Neural progenitor cell (in vitro differentiated cells): ENCODE results near the gene ANXA1. TPM values are rescaled to one million over a fixed set of nuclear protein-coding genes. Genes with fewer than 3 reads are reported as not detected.

Experiments
- DNase-seq: peaks from one replicate; pipeline ENCODE4 v3.0.0-alpha.2; 2016; ENCODE audit warnings: low spot score
- H2AFZ ChIP-seq: fragments of 200-600 bp; sonication (generic); replicated peaks from 2 replicates; pipeline ENCODE4 v1.6.1; 2016; ENCODE audit warnings: antibody characterized with exemption
- H3F3A ChIP-seq: fragments of 200-600 bp; sonication (generic); 2 replicates; pipeline ENCODE4 v1.6.1; 2016; ENCODE audit warnings: antibody characterized with exemption, low read depth
- H3K27ac ChIP-seq: fragments of 200-600 bp; sonication (generic); 2 replicates; pipeline ENCODE4 v1.5.1; 2016; ENCODE audit warnings: mild to moderate bottlenecking
- H3K27me3 ChIP-seq: fragments of 200-600 bp; sonication (generic); 2 replicates; pipeline ENCODE4 v1.6.1; 2016; ENCODE audit warnings: mild to moderate bottlenecking, moderate library complexity
- H3K36me3 ChIP-seq: fragments of 200-600 bp; sonication (generic); 2 replicates; pipeline ENCODE4 v1.5.1; 2016
- H3K4me1 ChIP-seq: fragments of 200-600 bp; sonication (generic); 2 replicates; pipeline ENCODE4 v1.6.1; 2016; ENCODE audit warnings: mixed run types
- H3K4me2 ChIP-seq: fragments of 200-600 bp; sonication (generic); 2 replicates; pipeline ENCODE4 v1.6.1; 2016
- H3K4me3 ChIP-seq: fragments of 200-600 bp; sonication (generic); 2 replicates; pipeline ENCODE4 v1.5.1; 2016
- H3K79me2 ChIP-seq: fragments of 200-600 bp; sonication (generic); 2 replicates; pipeline ENCODE4 v1.6.1; 2016; ENCODE audit warnings: low read depth
- H3K9ac ChIP-seq: fragments of 200-600 bp; sonication (generic); 2 replicates; pipeline ENCODE4 v1.6.1; 2016
- H3K9me3 ChIP-seq: fragments of 200-600 bp; sonication (generic); 2 replicates; pipeline ENCODE4 v1.5.1; 2016; ENCODE audit warnings: low read depth
- H4K20me1 ChIP-seq: fragments of 200-600 bp; sonication (generic); 2 replicates; pipeline ENCODE4 v1.6.1; 2016; ENCODE audit warnings: low read depth
- H3K27ac Mint-ChIP-seq: 3 replicates; pipeline ENCODE4 v1.8.0; 2021; ENCODE audit warnings: mixed read lengths
- H3K27me3 Mint-ChIP-seq: 2 replicates; pipeline ENCODE4 v1.8.0; 2022; ENCODE audit warnings: low read depth, mild to moderate bottlenecking, inconsistent platforms, moderate library complexity, mixed read lengths; ENCODE audit not compliant: insufficient read depth
- H3K36me3 Mint-ChIP-seq: 3 replicates; pipeline ENCODE4 v1.8.0; 2021; ENCODE audit warnings: mixed read lengths
- H3K4me1 Mint-ChIP-seq: 3 replicates; pipeline ENCODE4 v1.8.0; 2021; ENCODE audit warnings: mixed read lengths
- H3K4me3 Mint-ChIP-seq: 3 replicates; pipeline ENCODE4 v1.8.0; 2021; ENCODE audit warnings: mild to moderate bottlenecking, moderate library complexity, mixed read lengths
- H3K9me3 Mint-ChIP-seq: 3 replicates; pipeline ENCODE4 v1.8.0; 2020; ENCODE audit warnings: mixed read lengths
- EZH2 ChIP-seq: fragments of 200-600 bp; sonication (generic); IDR thresholded peaks from 2 replicates; pipeline ENCODE4 v1.6.1; 2017; ENCODE audit warnings: antibody characterized with exemption, mild to moderate bottlenecking, moderate library complexity
- EZH2phosphoT487 ChIP-seq: fragments of 200-600 bp; sonication (generic); IDR thresholded peaks from 2 replicates; pipeline ENCODE4 v1.6.1; 2017; ENCODE audit warnings: antibody characterized with exemption
- total RNA-seq: library from RNA; depleted of rRNA; stranded (reverse); fragments of >200 nt; gene quantifications from 2 replicates; pipeline ENCODE4 v1.2.3, GENCODE V29; 2015; ENCODE audit warnings: low replicate concordance
- TF ChIP-seq, protein P1 (sequence below): fragments of 200-600 bp; sonication (generic); IDR thresholded peaks from 2 replicates; pipeline ENCODE4 v1.5.1; 2017; ENCODE audit warnings: antibody characterized with exemption, mild to moderate bottlenecking

Gene ANXA1
- total RNA-seq, 1 donor from 2014 or later: 0.47 TPM

DNA sequence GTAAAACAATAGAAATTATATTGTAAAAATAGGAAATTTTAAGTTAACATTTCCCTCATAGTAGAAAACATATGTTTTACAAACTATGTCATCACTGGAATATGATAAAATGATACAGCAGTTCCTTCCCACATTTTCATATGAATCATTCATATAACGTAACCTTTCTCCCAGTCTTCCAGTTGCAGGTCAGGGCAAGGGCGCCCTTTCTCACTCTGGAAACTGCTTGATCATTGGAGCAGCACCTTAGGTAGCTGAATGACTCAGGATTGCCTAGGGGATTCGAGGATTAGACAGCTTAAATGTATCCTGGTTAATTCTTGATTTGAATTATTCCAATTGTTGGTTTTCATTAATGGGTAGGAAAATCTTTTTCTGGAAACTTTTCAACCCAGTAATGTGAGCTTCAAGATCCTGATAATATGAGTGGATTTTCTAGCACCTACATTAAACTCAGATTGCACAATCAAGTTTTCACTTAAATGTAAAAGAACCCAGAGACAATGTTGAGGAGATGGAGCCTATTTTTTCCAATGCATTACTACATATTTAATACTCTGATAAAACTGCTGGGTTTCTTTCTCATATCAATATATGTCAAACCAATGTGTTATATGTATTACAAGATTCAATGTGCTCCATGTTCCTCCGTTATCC lies 32.6 kb upstream of the ANXA1 start:
- no peaks in the 10 kb centered on the region for H3K9me3 Mint-ChIP-seq
- Histone ChIP-seq H3K27ac (no peak overlapping the region), H3K36me3 (no peaks in the 10 kb centered on the region), H3K9me3 (no peaks in the 10 kb centered on the region), H3F3A (no peaks in the 10 kb centered on the region), H3K27me3 (no peaks in the 10 kb centered on the region), H4K20me1 (no peaks in the 10 kb centered on the region), H3K79me2 (no peaks in the 10 kb centered on the region), H3K4me2 (no peak overlapping the region), H3K4me3 (no peak overlapping the region), H2AFZ (no peak overlapping the region), H3K9ac (no peak overlapping the region), H3K4me1 (no peaks in the 10 kb centered on the region)
- no peaks in the 10 kb centered on the region for H3K27me3 Mint-ChIP-seq
- no peak for DNase-seq
- H3K27ac Mint-ChIP-seq: no peak overlapping the region
- peaks cover 3% of the 10 kb centered on the region for H3K4me1 Mint-ChIP-seq
- no peak for TF ChIP-seq EZH2phosphoT487
- TF ChIP-seq, protein P1, sequence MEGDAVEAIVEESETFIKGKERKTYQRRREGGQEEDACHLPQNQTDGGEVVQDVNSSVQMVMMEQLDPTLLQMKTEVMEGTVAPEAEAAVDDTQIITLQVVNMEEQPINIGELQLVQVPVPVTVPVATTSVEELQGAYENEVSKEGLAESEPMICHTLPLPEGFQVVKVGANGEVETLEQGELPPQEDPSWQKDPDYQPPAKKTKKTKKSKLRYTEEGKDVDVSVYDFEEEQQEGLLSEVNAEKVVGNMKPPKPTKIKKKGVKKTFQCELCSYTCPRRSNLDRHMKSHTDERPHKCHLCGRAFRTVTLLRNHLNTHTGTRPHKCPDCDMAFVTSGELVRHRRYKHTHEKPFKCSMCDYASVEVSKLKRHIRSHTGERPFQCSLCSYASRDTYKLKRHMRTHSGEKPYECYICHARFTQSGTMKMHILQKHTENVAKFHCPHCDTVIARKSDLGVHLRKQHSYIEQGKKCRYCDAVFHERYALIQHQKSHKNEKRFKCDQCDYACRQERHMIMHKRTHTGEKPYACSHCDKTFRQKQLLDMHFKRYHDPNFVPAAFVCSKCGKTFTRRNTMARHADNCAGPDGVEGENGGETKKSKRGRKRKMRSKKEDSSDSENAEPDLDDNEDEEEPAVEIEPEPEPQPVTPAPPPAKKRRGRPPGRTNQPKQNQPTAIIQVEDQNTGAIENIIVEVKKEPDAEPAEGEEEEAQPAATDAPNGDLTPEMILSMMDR: no peak
- TF ChIP-seq EZH2: no peak
- no peaks in the 10 kb centered on the region for H3K36me3 Mint-ChIP-seq
- no peak overlapping the region for H3K4me3 Mint-ChIP-seq

DNA sequence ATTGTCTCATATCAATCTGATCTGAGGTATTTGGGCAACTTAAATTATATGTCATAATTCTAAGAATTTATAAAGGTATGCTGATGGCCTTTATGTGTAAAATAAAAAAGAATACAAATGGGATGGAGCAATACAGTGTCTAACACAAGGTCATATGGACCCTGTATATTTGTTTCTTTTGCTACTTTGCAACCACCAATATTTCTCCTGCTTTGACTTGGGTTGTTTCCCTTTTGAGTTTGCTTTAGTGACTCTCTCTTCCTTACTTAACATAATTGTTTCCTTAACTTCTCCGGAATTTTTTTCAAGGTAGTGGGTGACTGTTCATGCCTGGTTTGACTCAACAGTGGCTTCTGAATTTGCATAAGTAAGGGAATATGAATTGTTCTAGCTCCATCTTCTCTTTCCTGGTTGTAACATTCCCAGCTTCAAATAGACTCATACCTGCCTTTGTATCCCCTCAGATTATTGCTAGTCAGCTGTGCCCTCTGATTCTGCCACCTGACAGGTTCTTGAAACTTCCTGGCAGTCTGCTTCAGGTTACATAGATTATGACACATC lies 30.2 kb upstream of the ANXA1 start:
- Histone ChIP-seq H3K9ac (no peak overlapping the region), H4K20me1 (no peaks in the 10 kb centered on the region), H3K4me2 (no peak overlapping the region), H2AFZ (no peak overlapping the region), H3K9me3 (no peaks in the 10 kb centered on the region), H3F3A (peaks cover 3% of the 10 kb centered on the region), H3K4me1 (no peaks in the 10 kb centered on the region), H3K4me3 (no peak overlapping the region), H3K79me2 (no peaks in the 10 kb centered on the region), H3K36me3 (no peaks in the 10 kb centered on the region), H3K27me3 (no peaks in the 10 kb centered on the region), H3K27ac (no peak overlapping the region)
- Mint-ChIP-seq H3K4me1 (no peaks in the 10 kb centered on the region), H3K27ac (no peak overlapping the region), H3K4me3 (no peak overlapping the region), H3K27me3 (peaks cover 2% of the 10 kb centered on the region), H3K9me3 (peaks cover 3% of the 10 kb centered on the region), H3K36me3 (no peaks in the 10 kb centered on the region)
- TF ChIP-seq EZH2phosphoT487 (no peak), EZH2 (no peak)
- TF ChIP-seq, protein P1: no peak
- no peak for DNase-seq

DNA sequence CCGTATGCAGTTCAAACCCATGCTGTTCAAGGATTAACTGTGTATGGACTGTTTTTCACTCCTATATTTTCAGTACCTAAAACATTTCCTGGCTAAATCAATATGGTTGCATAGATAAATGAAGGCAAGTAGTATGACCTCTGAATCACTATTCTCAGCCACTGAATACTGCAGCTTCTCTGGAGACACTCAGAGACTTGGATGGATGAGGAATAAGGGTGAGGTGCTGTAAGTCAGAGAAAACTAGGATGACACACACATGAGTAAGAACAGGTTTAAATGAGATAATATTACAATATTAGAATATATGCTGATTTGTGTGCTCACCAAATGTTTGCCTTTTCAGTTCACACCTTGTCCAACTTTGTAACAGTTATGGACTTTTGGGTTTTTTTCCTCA lies 26.0 kb upstream of the ANXA1 start:
- Mint-ChIP-seq H3K36me3 (no peaks in the 10 kb centered on the region), H3K27me3 (peaks cover 2% of the 10 kb centered on the region), H3K27ac (no peak overlapping the region), H3K4me1 (peaks cover 14% of the 10 kb centered on the region), H3K4me3 (no peak overlapping the region), H3K9me3 (peaks cover 3% of the 10 kb centered on the region)
- Histone ChIP-seq H2AFZ (no peak overlapping the region), H3F3A (peaks cover 8% of the 10 kb centered on the region), H3K36me3 (no peaks in the 10 kb centered on the region), H3K9ac (no peak overlapping the region), H4K20me1 (no peaks in the 10 kb centered on the region), H3K9me3 (no peaks in the 10 kb centered on the region), H3K4me3 (no peak overlapping the region), H3K79me2 (no peaks in the 10 kb centered on the region), H3K27me3 (no peaks in the 10 kb centered on the region), H3K27ac (no peak overlapping the region), H3K4me2 (no peak overlapping the region), H3K4me1 (peaks cover 14% of the 10 kb centered on the region)
- TF ChIP-seq, protein P1: no peak
- TF ChIP-seq EZH2phosphoT487: no peak
- TF ChIP-seq EZH2: no peak
- DNase-seq: no peak
